Prostate gland (tissue), 2 donors: ENCODE measurements around the gene PRRC2C. TPM values are rescaled to one million over a fixed set of nuclear protein-coding genes. Genes with fewer than 3 reads are reported as not detected.
A peak's percentile ranks its signal among the peaks of the same experiment; 100 is the strongest.
"Not testable (repeated sequence)": the region's sequence is repeated elsewhere in the genome, so short reads cannot be mapped to it uniquely, and the experiment has no call there.

Source experiments
- DNase-seq: peaks from one replicate; pipeline ENCODE4 v3.0.0-alpha.2; 2019; ENCODE audit warnings: low spot score
- H3K27ac ChIP-seq, 2 donors: fragments of 200-600 bp; sonication (generic); 2 replicates each; pipeline ENCODE4 v1.5.1; 2017 to 2019
- H3K27me3 ChIP-seq: fragments of 200-600 bp; sonication (generic); replicated peaks from 2 replicates; pipeline ENCODE4 v1.5.1; 2019; ENCODE audit not compliant: insufficient read depth
- H3K36me3 ChIP-seq, 2 donors: fragments of 200-600 bp; sonication (generic); 1 replicate in 1 of 2; 2 replicates in 1 of 2; pipeline versions ENCODE4 v1.5.1 to v1.8.1; 2017 to 2019
- H3K4me1 ChIP-seq: fragments of 200-600 bp; sonication (generic); replicated peaks from 2 replicates; pipeline ENCODE4 v1.5.1; 2019
- H3K4me3 ChIP-seq, 2 donors: fragments of 200-600 bp; sonication (generic); 2 replicates each; pipeline ENCODE4 v1.5.1; 2017 to 2019
- H3K9me3 ChIP-seq: fragments of 200-600 bp; sonication (generic); 2 replicates; pipeline ENCODE4 v1.5.1; 2017
- POLR2A ChIP-seq: fragments of 450-650 bp; IDR thresholded peaks from one replicate; pipeline ENCODE4 v1.6.1; 2016; ENCODE audit warnings: antibody characterized with exemption, mild to moderate bottlenecking
- POLR2AphosphoS5 ChIP-seq: sonication (generic); formaldehyde crosslinking; IDR thresholded peaks from one replicate; pipeline ENCODE4 v1.6.1; 2017; ENCODE audit warnings: antibody characterized with exemption
- WGBS: methylation state at CpG from one replicate; pipeline ENCODE4 v1.1.5; 2018; 5-methylcytosine and 5-hydroxymethylcytosine counted together
- intact Hi-C: fragments of 100-400 bp; cut with DNase I; formaldehyde crosslinking; loops from one replicate; pipeline ENCODE4 v1.14.2; 2022
- total RNA-seq, 2 donors: library from RNA; depleted of rRNA; stranded (reverse); fragments of >200 nt; gene quantifications; one replicate each; pipeline ENCODE4 v1.1.0, GENCODE V29; 2016
- TF ChIP-seq, protein P1 (sequence below), 4 experiments: fragments of 200-600 bp in 2 of 4; fragments of 450-650 bp in 2 of 4; sonication (generic) in 2 of 4; IDR thresholded peaks; 1 replicate in 3 of 4; 2 replicates in 1 of 4; pipeline ENCODE4 v1.5.1; 2016 to 2019; ENCODE audit warnings: antibody characterized with exemption in 4 of 4, mild to moderate bottlenecking in 2 of 4, moderate library complexity in 2 of 4

PRRC2C gene
- 100 to 1,000 TPM in 1 of 2 donors, 10 to 100 TPM in 1; 70.1 to 115 TPM for total RNA-seq

DNA sequence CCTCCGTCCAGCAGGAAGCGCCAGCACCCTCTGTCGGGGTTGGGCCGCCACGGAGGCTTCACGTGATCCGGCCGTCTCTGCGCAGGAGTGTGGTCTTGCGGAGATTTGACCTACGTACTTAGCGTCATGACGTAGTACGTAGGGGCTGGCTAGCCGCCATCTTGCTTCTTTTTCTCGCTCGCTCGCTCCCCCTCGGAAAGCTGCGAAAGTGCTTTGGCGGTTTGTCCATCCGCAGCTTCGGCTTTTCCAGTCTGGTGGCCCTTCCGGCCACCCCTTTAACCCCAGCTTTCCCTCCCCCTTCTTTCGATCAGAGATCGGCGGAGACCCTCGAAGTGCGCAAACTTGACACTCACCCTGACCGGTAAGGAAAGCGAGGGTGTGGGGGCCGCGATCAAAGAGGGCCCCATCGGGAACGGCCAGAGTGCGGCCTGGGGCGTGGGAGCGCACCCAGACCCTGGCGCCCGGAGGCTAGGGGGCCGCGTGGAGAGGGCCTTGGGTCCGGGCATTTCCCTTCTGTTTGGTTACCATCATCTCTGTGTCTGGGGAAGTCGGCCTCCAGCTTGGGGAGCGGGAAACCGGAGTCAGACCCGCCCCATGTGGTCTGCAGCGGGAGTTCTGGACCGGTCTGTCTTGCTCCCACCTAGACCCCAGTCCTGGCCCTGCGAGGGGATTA, at the start of gene PRRC2C:
PRRC2C (plus strand) TSS at position 156 of the 673 bp plus-strand sequence. CDS start 26,559 bp downstream, outside the sequence.
- Histone ChIP-seq H3K36me3 (no peaks in the 10 kb centered on the region), H3K9me3 (no peaks in the 10 kb centered on the region), H3K27ac (peak within 1 kb of the TSS; percentile 98), H3K27me3 (no peaks in the 10 kb centered on the region), H3K4me3 (peak within 1 kb of the TSS; percentile 82 to 85), H3K4me1 (no peaks in the 10 kb centered on the region)
- peak; percentile 98 for DNase-seq
- under 1% methylated on average over 50 of the region's 50 CpGs for WGBS
- intact Hi-C loops = loop anchor here (5.0 kb wide), 1 partner anchor 297 kb away; the partner anchor contains the start of gene METTL13
- TF ChIP-seq, protein P1, sequence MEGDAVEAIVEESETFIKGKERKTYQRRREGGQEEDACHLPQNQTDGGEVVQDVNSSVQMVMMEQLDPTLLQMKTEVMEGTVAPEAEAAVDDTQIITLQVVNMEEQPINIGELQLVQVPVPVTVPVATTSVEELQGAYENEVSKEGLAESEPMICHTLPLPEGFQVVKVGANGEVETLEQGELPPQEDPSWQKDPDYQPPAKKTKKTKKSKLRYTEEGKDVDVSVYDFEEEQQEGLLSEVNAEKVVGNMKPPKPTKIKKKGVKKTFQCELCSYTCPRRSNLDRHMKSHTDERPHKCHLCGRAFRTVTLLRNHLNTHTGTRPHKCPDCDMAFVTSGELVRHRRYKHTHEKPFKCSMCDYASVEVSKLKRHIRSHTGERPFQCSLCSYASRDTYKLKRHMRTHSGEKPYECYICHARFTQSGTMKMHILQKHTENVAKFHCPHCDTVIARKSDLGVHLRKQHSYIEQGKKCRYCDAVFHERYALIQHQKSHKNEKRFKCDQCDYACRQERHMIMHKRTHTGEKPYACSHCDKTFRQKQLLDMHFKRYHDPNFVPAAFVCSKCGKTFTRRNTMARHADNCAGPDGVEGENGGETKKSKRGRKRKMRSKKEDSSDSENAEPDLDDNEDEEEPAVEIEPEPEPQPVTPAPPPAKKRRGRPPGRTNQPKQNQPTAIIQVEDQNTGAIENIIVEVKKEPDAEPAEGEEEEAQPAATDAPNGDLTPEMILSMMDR (IDR thresholded peaks at IDR 0.05) = peak; percentile 71 to 95 (median 86)
- TF ChIP-seq POLR2AphosphoS5 (peak; percentile 99), POLR2A (peak; percentile 80)

DNA sequence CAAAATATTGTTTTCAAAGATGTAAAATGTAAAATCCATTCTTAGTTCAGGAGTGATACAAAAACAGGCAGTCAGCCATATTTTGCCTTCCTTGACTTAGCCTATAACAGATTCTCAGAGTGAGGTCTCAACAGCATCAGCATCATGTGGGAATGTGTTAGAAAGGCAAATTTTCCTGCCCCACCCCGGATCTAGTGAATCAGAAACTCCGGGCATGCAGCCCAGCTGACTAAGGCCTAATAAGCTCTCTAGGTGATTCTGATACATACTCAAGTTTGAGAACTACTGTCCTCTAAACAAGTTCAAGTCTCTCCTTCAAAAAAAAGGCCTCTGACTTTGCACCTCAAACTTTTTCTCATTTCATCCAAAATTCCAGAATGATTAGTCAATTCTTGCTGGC, 46.9 kb upstream of the PRRC2C start:
- no peak for DNase-seq
- 51% methylated on average over 2 of the region's 2 CpGs for WGBS
- Histone ChIP-seq H3K9me3 (no peaks in the 10 kb centered on the region), H3K36me3 (no peaks in the 10 kb centered on the region), H3K27ac (no peak overlapping the region), H3K4me1 (no peaks in the 10 kb centered on the region), H3K4me3 (no peak overlapping the region), H3K27me3 (no peaks in the 10 kb centered on the region)
- intact Hi-C loops = no loop called here
- no peak for TF ChIP-seq POLR2A

DNA sequence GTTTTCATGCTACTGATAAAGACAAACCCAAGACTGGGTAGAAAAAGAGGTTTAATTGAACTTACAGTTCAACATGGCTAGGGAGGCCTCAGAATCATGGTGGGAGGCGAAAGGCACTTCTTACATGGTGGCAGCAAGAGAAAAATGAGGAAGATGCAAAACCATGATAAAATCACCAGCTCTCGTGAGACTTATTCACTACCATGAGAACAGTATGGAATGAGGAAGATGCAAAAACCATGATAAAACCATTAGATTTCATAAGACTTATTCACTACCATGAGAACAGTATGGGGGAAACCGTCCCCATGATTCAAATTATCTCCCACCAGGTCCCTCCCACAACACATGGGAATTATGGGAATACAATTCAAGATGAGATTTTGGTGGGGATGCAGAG, 45.1 kb upstream of the PRRC2C start:
- H3K4me1 ChIP-seq, H3K9me3 ChIP-seq, H3K27ac ChIP-seq, H3K36me3 ChIP-seq, H3K4me3 ChIP-seq, DNase-seq, H3K27me3 ChIP-seq, intact Hi-C loops: not testable (repeated sequence)
- WGBS = 88% methylated on average over 3 of the region's 3 CpGs

DNA sequence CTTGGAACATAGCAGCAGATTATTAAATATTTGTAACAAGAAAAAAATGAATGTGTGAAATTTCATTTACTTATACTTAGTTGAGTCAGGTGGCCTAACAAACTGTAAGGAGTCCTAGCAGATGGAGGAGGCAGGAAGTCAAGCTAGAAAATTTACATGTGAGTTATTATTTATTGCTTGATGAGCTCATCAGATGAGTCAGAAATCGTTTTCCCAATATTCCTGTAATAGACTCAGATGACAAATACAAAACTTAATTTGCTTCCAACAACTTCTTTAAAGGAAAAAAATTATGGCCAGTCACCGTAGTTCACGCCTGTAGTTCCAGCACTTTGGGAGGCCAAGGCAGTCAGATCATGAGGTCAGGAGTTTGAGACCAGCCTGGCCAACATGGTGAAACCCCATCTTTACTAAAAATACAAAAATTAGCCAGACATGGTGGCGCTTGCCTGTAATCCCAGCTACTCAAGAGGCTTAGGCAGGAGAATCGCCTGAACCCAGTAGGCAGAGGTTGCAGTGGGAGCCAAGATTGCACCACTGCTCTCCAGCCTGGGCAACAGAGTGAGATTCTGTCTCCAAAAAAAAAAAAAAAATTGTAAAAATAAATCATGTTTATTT, 43.9 kb upstream of the PRRC2C start:
- 73% methylated on average over 5 of the region's 5 CpGs for WGBS

DNA sequence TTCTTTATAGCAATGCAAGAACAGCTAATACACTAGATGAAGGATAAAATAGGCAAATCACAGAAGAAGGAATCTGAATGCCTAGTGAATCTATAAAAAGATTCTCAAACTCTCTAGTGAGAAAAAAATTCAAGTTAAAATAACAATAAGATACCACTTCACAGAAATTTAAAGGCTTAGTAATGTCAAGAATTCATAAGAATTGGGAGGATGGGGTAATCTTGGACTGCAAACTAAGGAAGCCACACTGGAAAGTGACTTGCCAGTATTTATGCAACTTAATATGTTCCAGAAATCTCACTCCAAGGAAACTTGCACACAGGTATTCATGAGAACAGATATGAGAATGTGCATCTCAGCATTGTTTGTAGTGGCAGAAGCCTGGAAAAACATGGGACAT, 38.9 kb upstream of the PRRC2C start:
- DNase-seq = no peak
- Histone ChIP-seq H3K4me3 (no peak overlapping the region), H3K4me1 (no peaks in the 10 kb centered on the region), H3K27ac (no peak overlapping the region), H3K9me3 (no peaks in the 10 kb centered on the region), H3K27me3 (no peaks in the 10 kb centered on the region), H3K36me3 (no peaks in the 10 kb centered on the region)
- no peak for TF ChIP-seq POLR2A
- TF ChIP-seq, protein P1 (IDR thresholded peaks at IDR 0.05) = no peak
- no peak for TF ChIP-seq POLR2AphosphoS5
- intact Hi-C loops = no loop called here

More for the DNA sequence above, 43.9 kb upstream of the PRRC2C start:
- H3K27me3 ChIP-seq, H3K36me3 ChIP-seq, H3K9me3 ChIP-seq, H3K27ac ChIP-seq, H3K4me3 ChIP-seq, DNase-seq, intact Hi-C loops, H3K4me1 ChIP-seq: not testable (repeated sequence)

DNA sequence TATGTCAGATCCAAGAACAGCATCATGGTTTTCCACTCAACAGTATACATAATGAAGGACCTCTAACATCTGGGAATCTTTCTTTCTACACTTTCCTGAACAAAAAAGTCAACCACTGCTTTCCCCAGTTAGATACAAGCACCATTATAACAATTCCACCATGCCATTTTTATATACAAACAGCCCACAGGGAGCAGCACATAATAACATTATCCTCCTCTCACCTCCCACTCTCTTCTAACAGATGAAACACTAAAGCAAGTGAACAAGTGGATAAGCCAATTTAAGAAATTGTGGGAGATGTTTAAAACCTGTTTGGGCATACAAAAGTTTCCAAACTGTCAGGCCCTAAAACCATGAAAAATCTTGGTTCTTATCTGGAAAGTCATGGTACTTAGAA, 29.4 kb upstream of the PRRC2C start:
- intact Hi-C loops = no loop called here
- Histone ChIP-seq H3K36me3 (no peaks in the 10 kb centered on the region), H3K27me3 (no peaks in the 10 kb centered on the region), H3K4me3 (no peak overlapping the region), H3K4me1 (no peaks in the 10 kb centered on the region), H3K27ac (no peak overlapping the region), H3K9me3 (no peaks in the 10 kb centered on the region)
- TF ChIP-seq, protein P1 (IDR thresholded peaks at IDR 0.05) = no peak
- TF ChIP-seq POLR2A (no peak), POLR2AphosphoS5 (no peak)
- no peak for DNase-seq
